GM21381 (cell line): Measurements from ENCODE around the gene CFAP141.
"Not testable (repeated sequence)": the region's sequence is repeated elsewhere in the genome, so short reads cannot be mapped to it uniquely, and the experiment has no call there.

ENCODE experiments used
- ATAC-seq: cut with Tn5 transposase; IDR thresholded peaks from one replicate; pipeline ENCODE4 v1.9.1; 2021; ENCODE audit warnings: mild to moderate bottlenecking, moderate library complexity; ENCODE audit not compliant: unreplicated experiment

The CFAP141 gene

DNA sequence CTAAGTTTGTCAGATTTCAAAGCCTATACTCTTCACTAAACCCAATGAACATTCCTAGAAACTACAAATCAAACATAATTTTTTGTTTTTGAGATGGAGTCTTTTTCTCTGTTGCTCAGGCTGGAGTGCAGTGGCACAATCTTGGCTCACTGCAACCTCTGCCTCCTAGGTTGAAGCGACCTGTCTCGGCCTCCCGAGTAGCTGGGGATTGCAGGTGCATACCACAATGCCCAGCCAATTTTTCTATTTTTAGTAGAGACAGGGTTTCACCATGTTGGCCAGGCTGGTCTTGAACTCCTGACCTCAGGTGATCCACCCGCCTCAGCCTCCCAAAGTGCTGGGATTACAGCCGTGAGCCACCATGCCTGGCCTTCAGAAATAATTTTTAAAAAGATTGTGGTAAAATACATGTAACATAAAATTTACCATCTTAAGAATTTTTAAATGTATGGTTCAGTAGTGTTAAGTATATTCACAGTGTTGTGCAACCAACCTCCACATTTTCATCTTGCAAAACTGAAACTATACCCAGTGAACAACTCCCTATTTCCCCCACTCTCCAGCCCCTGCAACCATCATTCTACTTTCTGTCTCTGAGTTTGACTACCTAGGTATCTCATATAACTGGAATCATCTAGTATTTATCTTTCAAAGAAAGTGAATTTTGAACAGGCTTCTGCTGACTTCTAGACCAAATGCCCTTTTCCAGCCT, 2.7 kb upstream of the CFAP141 start:
- no peak for ATAC-seq

DNA sequence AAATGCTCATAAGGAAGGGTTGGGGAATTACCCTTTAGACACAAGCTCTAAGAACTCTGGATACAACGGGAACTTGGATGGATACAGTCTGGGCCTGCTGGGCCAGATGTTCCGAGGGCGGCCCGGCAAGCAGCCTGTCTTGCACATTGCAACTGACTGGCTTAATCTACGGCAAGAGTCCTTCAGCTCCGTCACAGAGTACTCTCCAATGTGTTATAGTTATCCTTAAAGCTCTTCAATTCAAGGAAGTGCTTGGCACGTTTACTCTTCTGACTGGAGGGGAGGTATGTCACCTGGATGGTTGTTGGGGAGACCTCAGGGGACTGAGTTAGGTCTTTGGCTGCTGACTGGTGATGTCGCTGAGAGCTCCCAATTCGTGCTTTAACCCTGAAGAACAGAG, 1.1 kb upstream of the CFAP141 start:
- ATAC-seq: no peak

GRCh38 chr1:154205778-154206177, 355 bp downstream of the CFAP141 start:
- not testable (repeated sequence) for ATAC-seq

DNA sequence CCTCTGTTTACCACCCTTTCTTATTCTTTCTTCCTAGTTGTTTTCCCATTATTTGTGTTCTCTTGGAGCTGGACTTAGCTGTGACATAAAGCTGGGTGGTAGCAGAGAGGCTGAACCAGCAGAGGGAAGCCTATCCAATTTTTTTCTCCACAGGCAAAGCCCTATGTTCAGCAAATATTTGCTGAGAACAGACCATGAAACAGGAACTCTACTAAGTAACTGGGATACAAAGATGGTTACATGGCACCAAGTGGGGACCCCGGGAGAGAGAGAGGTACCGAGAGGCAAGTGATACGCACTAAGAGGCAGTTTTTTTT, 6.6 kb downstream of the CFAP141 start:
- no peak for ATAC-seq

GRCh38 chr1:154198756-154199562, 7.2 kb downstream of the CFAP141 start:
- no peak for ATAC-seq

- no peak for ATAC-seq
Observed at GRCh38 chr1:154193821-154194220, 12.3 kb downstream of the CFAP141 start.

DNA sequence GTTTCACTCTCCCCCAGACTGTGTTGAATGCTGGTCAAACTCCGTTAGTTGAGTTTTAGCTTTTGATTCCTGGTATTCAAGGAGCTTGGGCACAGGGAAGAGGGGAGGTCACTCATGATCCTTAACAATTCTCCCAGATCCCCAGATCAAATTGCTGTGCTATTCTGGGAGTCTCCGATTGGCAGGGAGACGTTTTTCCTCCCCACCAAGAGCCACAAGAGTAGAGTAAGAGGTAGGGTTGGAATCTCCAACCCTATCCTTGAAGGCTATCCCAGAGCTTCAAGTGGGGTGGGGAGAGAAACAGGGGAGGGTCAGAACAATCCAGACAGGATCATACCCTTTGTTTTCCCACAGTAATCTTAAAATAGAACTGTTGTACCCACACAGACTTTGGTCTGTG, 13.7 kb downstream of the CFAP141 start:
- ATAC-seq: no peak

DNA sequence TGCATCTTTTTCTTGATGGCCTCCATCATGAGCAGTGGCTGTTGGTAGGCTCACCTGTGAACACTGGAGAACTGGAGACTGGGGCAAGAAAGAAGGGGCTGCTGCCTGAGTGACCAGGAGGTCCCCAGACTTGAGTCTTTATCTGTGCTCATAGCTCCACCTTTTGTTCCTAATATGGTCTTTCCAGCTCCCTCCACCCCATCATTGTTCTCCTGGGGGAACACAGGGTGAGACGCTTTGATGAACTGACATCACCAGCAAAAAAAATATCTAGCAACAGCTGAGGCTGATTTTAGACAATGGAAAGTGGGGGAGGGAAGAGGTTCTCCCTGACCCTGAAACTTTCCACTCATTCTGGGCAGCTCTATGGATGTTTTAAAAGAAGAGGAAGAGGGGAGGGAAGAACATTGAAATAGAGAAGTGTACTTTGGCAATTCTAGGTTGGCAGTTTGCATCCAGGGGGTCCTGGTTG, 14.1 kb downstream of the CFAP141 start, which contains the start of gene TPM3:
TSS of gene TPM3 (minus strand) at position 111 of the 472 bp plus-strand sequence. CDS start at position 29, 82 bp downstream.
- ATAC-seq: no peak

DNA sequence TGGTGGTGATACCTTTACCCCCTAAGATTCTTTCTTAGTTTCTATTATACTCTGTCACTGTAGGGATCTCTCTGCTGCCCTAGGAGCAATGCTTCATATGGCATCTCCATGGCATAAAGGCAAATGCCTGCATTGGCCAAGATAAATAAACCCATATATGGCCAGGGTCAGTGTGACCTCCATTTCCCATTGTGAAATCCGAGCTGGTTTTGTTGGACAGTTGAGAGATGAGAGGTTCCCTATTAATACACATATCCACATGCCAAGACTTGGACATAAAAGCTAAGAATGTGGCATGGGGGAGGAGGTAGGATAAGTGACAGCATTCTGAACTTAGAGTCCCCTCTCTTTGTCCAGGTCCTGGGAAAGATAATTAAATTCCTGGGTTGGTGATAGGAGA, 15.6 kb downstream of the CFAP141 start:
- no peak for ATAC-seq

DNA sequence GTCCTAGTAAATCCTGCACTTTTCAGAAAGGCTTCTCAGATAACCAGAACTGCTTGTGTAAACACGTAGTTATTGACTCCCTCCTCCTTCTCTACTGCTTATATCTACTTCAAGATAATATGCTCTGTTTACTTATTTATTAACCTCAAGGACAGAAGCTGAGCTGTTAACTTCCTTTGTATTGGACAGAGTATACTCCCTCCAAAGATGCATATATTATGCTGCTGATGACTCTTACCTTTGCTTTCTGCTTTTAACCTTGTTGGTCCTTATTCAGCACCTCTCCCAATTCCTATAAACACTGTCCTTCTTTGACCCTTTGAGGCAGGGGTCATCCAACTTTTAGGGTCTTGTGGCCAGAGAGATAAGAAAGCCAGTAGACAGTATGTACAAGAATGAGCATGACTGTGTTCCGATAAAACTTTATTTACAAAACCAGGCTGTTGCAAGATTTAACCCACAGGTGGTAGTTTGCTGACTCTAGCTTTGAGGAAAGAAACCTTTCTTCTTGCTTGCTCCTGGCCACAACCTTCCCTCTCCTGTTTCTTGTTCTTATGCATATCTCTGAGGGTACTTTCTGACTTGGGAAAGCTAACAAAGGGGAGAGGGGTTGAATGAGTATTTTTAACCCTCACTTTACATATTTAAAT, 19.2 kb downstream of the CFAP141 start:
- no peak for ATAC-seq

DNA sequence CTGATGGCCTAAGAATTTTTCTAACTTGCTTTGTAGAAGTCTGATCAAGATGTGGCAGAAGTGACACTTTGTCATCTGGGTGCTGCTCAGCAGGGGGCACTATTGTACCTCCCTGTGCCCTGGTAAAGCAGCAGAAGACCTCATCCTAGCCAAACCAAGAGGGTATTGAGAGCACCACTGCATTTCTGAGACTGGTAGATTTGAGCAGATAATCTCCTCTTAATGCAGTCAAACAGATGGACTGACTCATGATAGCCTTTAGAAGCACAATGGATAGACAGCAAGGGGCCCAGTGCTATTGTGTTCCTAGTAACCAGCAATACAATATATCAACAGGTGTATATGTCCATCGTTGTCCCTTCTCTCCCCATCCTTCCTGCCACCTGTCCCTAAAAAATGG, 20.0 kb downstream of the CFAP141 start:
- no peak for ATAC-seq

DNA sequence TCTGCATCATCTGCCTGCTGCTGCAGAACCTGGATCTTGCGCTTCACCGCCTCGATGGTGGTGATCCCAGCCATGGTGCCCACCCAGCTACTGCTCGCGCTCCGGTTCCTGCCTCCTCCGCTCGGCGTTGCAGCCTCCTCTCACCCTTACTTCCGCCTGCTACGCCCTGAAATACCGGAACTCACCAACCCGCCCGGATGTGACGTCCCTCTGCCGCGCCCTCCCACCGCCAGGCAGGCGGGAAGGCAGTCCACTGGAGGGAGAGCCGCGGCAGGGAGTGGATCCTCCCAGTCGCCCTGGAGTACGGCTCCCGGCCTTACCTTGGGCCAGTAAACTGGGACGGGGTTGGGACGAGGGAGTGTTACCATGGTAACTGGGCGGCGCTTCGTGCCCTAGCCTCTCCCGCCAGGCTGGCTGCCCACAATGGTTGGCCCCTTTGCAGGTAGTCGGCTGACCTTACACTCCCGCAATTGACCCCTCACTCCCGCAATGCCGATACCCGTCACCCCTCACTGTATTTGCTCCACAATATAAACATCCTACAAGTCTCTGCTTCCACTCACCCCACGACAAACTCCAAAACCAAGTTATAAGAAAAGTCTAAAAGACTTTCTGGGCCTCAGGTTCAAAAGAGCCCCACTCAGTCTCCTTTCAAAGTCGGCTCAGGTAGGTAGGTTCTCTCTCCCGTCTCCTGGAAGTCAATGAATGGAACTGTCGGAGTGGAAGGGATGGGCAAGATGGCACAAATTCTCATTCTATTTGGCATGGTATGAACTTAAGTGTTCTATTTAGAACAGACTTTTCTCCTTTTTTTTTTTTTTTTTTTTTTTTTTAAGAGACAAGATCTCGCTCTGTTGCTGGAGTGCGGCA, 22.9 kb downstream of the CFAP141 start:
- peak; percentile 71 for ATAC-seq

DNA sequence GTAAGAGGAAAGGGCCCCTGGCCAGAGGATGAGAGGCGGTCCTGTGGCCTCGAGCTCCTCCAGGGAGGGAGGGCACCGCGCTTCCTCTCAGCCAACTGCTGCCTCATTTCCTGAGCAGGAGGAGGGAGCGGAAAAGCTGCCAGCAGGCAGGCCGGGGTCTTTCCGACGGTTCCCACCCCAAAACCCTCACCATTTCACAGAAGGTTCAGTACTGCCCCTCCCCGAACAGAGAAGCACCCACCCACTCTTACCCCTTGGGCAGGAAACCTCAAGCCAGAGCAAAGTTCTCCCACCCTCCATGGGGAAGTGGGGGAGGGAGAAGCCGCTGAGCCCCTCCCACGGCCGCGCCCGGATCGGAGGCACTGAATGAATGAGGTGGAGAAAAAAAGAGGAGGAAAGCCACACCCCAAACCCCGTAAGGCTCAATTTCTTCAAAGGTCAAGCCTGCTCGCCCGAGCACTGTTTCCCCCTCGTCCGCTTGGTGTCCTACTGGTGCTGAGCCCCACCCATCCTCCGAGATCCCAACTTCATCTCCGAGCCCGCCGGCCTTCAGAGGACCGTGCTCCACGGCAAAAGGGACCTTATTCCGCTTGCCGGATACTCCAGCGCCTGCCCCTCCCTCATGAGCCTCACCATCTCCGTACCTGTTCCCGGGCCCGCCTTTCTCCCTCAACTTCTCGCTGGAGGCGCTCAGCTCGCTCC, 23.6 kb downstream of the CFAP141 start:
- ATAC-seq: peak; percentile 45

- no peak for ATAC-seq
Observed at GRCh38 chr1:154181944-154182343, 24.2 kb downstream of the CFAP141 start.

DNA sequence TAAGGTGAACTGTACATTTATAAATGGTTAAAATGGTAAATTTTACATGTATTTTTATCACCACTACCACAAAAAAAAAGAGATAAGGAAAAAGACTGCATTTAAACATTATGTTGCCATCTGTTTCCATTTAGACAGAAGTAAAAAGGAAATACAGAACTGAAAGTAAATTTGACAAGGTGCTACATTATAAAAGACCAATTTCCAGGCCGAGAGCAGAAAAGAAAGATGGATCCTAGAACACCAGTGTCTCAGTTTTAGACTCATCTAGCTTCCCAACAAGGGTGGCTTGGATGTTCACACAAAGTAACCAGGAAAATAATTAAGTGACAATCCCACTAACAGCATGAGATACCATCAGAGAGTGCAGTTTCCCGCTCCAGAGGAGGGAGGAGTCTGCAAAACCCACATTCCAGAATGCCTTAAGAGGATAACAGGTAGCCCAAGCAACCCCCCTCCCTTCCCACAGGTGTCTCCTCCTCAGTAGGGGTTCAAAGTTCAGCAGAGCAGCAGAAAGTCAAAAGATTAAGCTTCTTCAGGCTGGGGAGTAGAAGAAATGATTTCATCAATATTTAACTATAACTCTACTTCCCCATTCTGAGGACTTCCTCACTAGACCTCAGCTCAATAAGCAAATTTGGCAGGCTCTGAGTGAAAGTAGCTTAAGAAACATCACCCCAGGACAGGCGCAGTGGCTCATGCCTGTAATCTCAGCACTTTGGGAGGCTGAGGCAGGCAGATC, 26.0 kb downstream of the CFAP141 start:
- no peak for ATAC-seq

DNA sequence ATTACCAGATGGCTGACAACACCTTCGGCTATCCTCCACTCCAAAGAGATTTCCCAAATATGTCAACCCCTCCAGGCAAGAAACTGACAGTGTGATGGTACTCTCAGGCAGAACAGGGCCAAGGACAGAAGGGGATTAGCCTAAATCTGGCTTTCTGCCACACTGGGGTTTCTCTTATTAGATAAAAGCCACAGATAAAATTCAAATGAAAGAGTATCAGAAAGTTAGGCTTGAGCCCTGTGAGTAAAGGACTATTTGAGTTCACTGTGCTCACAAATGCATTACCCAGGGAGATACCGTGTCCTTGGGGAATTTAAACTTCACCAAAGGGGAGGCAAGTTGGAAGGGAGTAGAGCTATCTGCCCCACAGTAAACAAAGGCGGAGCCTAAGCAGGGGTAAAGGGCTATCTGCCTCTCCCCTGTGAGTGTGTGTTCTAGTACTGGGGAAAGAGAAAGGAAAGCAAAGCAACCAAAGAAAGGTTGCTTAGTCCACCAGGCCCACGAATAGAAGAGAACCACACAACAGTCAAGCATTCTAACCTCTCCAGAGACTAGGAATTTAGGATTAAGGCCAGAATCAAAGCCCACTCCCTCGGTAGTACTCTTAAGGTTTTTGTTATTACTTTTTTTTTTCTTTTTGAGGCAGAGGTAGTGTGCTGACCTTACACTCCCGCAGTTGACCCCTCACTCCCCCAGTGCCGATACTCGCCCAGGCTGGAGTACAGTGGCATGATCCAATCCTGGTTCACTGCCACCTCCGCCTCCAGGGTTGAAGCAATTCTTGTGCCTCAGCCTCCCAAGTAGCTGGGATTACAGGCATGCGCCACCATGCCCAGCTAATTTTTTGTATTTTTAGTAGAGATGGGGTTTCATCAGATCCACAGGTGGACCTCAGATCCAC, 27.0 kb downstream of the CFAP141 start:
- no peak for ATAC-seq

GRCh38 chr1:154178013-154178412, 28.1 kb downstream of the CFAP141 start:
- ATAC-seq: no peak

- ATAC-seq: no peak
Observed at GRCh38 chr1:154176337-154176736, 29.8 kb downstream of the CFAP141 start.
